WTC11 (cell line): Measurements from ENCODE around the gene CD276.

ENCODE experiments used
- ATF3 ChIP-seq: sonication (generic); formaldehyde crosslinking; conservative IDR thresholded peaks from 2 replicates; pipeline ENCODE4 v1.8.1; 2022; ENCODE audit warnings: mild to moderate bottlenecking, missing genetic modification reagents
- ATF6 ChIP-seq: sonication (generic); formaldehyde crosslinking; IDR thresholded peaks from 2 replicates; pipeline ENCODE4 v1.8.1; 2023; ENCODE audit warnings: mild to moderate bottlenecking, missing genetic modification reagents
- CBFB ChIP-seq: sonication (generic); formaldehyde crosslinking; IDR thresholded peaks from 2 replicates; pipeline ENCODE4 v1.8.1; 2022; ENCODE audit warnings: mild to moderate bottlenecking, low read depth, missing genetic modification reagents
- CTCF ChIP-seq: fragments of 200-600 bp; IDR thresholded peaks from 2 replicates; pipeline ENCODE4 v1.8.0; 2022; ENCODE audit warnings: antibody characterized with exemption
- FOXP4 ChIP-seq: sonication (generic); formaldehyde crosslinking; IDR thresholded peaks from 2 replicates; pipeline ENCODE4 v1.8.0; 2022; ENCODE audit warnings: mild to moderate bottlenecking, missing genetic modification reagents
- HMGXB4 ChIP-seq: sonication (generic); formaldehyde crosslinking; IDR thresholded peaks from 2 replicates; pipeline ENCODE4 v1.8.1; 2023; ENCODE audit warnings: mild to moderate bottlenecking, moderate library complexity, missing genetic modification reagents
- JUN ChIP-seq: sonication (generic); formaldehyde crosslinking; IDR thresholded peaks from 2 replicates; pipeline ENCODE4 v1.8.0; 2023; ENCODE audit warnings: mild to moderate bottlenecking, missing genetic modification reagents
- RELA ChIP-seq: sonication (generic); formaldehyde crosslinking; IDR thresholded peaks from 2 replicates; pipeline ENCODE4 v1.8.1; 2022; ENCODE audit warnings: missing genetic modification reagents, mild to moderate bottlenecking, borderline replicate concordance
- SMAD3 ChIP-seq: sonication (generic); formaldehyde crosslinking; IDR thresholded peaks from 2 replicates; pipeline ENCODE4 v1.8.0; 2022; ENCODE audit warnings: missing genetic modification reagents, mild to moderate bottlenecking, borderline replicate concordance
- ZMAT4 ChIP-seq: fragments of 250-450 bp; sonication (Bioruptor Pico); IDR thresholded peaks from 2 replicates; pipeline ENCODE4 v1.9.0; 2021; ENCODE audit warnings: mild to moderate bottlenecking

- TF ChIP-seq CTCF: no peak
- no peak for TF ChIP-seq ATF3 (CRISPR knock-in tag)
- no peak for TF ChIP-seq ZMAT4 (CRISPR knock-in tag)
- TF ChIP-seq RELA (CRISPR knock-in tag): no peak
- no peak for TF ChIP-seq JUN (CRISPR knock-in tag)
- no peak for TF ChIP-seq SMAD3
- no peak for TF ChIP-seq FOXP4 (CRISPR knock-in tag)
- no peak for TF ChIP-seq HMGXB4 (CRISPR knock-in tag)
- TF ChIP-seq ATF6 (CRISPR knock-in tag): no peak
- no peak for TF ChIP-seq CBFB (CRISPR knock-in tag)
Observed at GRCh38 chr15:73688455-73688854, 4.3 kb downstream of the CD276 start.
